HCT116 (cell line): ENCODE results near the gene PEF1.

Experiments used
- ELF1 ChIP-seq: IDR thresholded peaks from 2 replicates; pipeline ENCODE4 v1.6.1; 2012; ENCODE audit warnings: low read depth, borderline replicate concordance
- ZNF274 ChIP-seq: fragments of 200-500 bp; sonication (Bioruptor generic); IDR thresholded peaks from 2 replicates; pipeline ENCODE4 v1.6.1; 2014; ENCODE audit warnings: mild to moderate bottlenecking, low read depth, low read length, inconsistent platforms
- TF ChIP-seq, protein P1 (sequence below), 3 experiments: fragments of 200-600 bp in 1 of 3; sonication (generic) in 1 of 3; IDR thresholded peaks in 2 of 3; conservative IDR thresholded peaks in 1 of 3; 2 replicates each; pipeline ENCODE4 v1.5.1; 2012 to 2017; ENCODE audit warnings: low read depth in 2 of 3, low read length in 2 of 3, antibody characterized with exemption in 1 of 3, borderline replicate concordance in 1 of 3, control low read depth in 1 of 3, mild to moderate bottlenecking in 1 of 3, mixed read lengths in 1 of 3, mixed run types in 1 of 3, moderate library complexity in 1 of 3; ENCODE audit not compliant: insufficient read depth in 1 of 3

- TF ChIP-seq, protein P1, sequence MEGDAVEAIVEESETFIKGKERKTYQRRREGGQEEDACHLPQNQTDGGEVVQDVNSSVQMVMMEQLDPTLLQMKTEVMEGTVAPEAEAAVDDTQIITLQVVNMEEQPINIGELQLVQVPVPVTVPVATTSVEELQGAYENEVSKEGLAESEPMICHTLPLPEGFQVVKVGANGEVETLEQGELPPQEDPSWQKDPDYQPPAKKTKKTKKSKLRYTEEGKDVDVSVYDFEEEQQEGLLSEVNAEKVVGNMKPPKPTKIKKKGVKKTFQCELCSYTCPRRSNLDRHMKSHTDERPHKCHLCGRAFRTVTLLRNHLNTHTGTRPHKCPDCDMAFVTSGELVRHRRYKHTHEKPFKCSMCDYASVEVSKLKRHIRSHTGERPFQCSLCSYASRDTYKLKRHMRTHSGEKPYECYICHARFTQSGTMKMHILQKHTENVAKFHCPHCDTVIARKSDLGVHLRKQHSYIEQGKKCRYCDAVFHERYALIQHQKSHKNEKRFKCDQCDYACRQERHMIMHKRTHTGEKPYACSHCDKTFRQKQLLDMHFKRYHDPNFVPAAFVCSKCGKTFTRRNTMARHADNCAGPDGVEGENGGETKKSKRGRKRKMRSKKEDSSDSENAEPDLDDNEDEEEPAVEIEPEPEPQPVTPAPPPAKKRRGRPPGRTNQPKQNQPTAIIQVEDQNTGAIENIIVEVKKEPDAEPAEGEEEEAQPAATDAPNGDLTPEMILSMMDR (IDR thresholded peaks at IDR 0.05 in 2 of 3, conservative IDR thresholded peaks at IDR 0.05 in 1 of 3; ENCODE audit: borderline replicate concordance in 1 of 3, insufficient read depth in 1 of 3, low read depth in 2 of 3, low read length in 2 of 3): no peak
- TF ChIP-seq ZNF274: no peak
- TF ChIP-seq ELF1: no peak
These were observed 44.7 kb upstream of the PEF1 start for GRCh38 chr1:31689379-31689778.
